ENCODE measurements around the gene TM2D3.

The TM2D3 gene

GRCh38 chr15:101617390-101617965 lies 34.7 kb downstream of the TM2D3 start:
- ATAC-seq = no peak

GRCh38 chr15:101615986-101616848 lies 36.0 kb downstream of the TM2D3 start:
- no peak for ATAC-seq
- no peak for TF ChIP-seq POU6F1 (CRISPR knock-in tag; IDR thresholded peaks at IDR 0.05; ENCODE audit: borderline replicate concordance, low read depth)
- no peak for TF ChIP-seq PATZ1 (CRISPR knock-in tag; IDR thresholded peaks at IDR 0.05; ENCODE audit: borderline replicate concordance)

More at GRCh38 chr15:101617390-101617965, 34.7 kb downstream of the TM2D3 start:
- TF ChIP-seq CSDC2 (CRISPR knock-in tag; IDR thresholded peaks at IDR 0.05) (no peak), TSHZ2 (CRISPR knock-in tag; IDR thresholded peaks at IDR 0.05) (no peak), ZNF8 (CRISPR knock-in tag; IDR thresholded peaks at IDR 0.05) (no peak), ARNTL (CRISPR knock-in tag; IDR thresholded peaks at IDR 0.05; ENCODE audit: borderline replicate concordance, low read depth) (no peak), OSR1 (CRISPR knock-in tag; IDR thresholded peaks at IDR 0.05) (no peak), ZNF70 (CRISPR knock-in tag; IDR thresholded peaks at IDR 0.05) (no peak), POU6F1 (CRISPR knock-in tag; IDR thresholded peaks at IDR 0.05; ENCODE audit: borderline replicate concordance, low read depth) (no peak), TOX (CRISPR knock-in tag; IDR thresholded peaks at IDR 0.05; ENCODE audit: borderline replicate concordance) (no peak), ZNF565 (CRISPR knock-in tag; conservative IDR thresholded peaks at IDR 0.05; ENCODE audit: low read depth) (no peak), PPARA (CRISPR knock-in tag; IDR thresholded peaks at IDR 0.05; ENCODE audit: borderline replicate concordance) (no peak), RARB (CRISPR knock-in tag; IDR thresholded peaks at IDR 0.05) (no peak), SNAI2 (CRISPR knock-in tag; IDR thresholded peaks at IDR 0.05) (no peak), GLIS3 (CRISPR knock-in tag; IDR thresholded peaks at IDR 0.05) (no peak), BACH2 (CRISPR knock-in tag; IDR thresholded peaks at IDR 0.05; ENCODE audit: borderline replicate concordance) (no peak), ZC3H10 (CRISPR knock-in tag; IDR thresholded peaks at IDR 0.05) (no peak), ESRRG (CRISPR knock-in tag; IDR thresholded peaks at IDR 0.05) (no peak), PATZ1 (CRISPR knock-in tag; IDR thresholded peaks at IDR 0.05; ENCODE audit: borderline replicate concordance) (no peak)

- no peak for ATAC-seq
- no peak for TF ChIP-seq ZC3H10 (CRISPR knock-in tag; IDR thresholded peaks at IDR 0.05)
- no peak for TF ChIP-seq TCF4 (CRISPR knock-in tag; IDR thresholded peaks at IDR 0.05; ENCODE audit: borderline replicate concordance)
- no peak for TF ChIP-seq POU6F1 (CRISPR knock-in tag; IDR thresholded peaks at IDR 0.05; ENCODE audit: borderline replicate concordance, low read depth)
- no peak for TF ChIP-seq ISL1 (CRISPR knock-in tag; IDR thresholded peaks at IDR 0.05)
- TF ChIP-seq ZNF70 (CRISPR knock-in tag; IDR thresholded peaks at IDR 0.05) = no peak
- TF ChIP-seq ZNF8 (CRISPR knock-in tag; IDR thresholded peaks at IDR 0.05) = no peak
- TF ChIP-seq TOX (CRISPR knock-in tag; IDR thresholded peaks at IDR 0.05; ENCODE audit: borderline replicate concordance) = no peak
- no peak for TF ChIP-seq CREB5 (CRISPR knock-in tag; IDR thresholded peaks at IDR 0.05; ENCODE audit: low read depth)
- TF ChIP-seq ARNTL (CRISPR knock-in tag; IDR thresholded peaks at IDR 0.05; ENCODE audit: borderline replicate concordance, low read depth) = no peak
- no peak for TF ChIP-seq OSR1 (CRISPR knock-in tag; IDR thresholded peaks at IDR 0.05)
- TF ChIP-seq SNAI2 (CRISPR knock-in tag; IDR thresholded peaks at IDR 0.05) = no peak
- TF ChIP-seq GLIS3 (CRISPR knock-in tag; IDR thresholded peaks at IDR 0.05) = no peak
- no peak for TF ChIP-seq BACH2 (CRISPR knock-in tag; IDR thresholded peaks at IDR 0.05; ENCODE audit: borderline replicate concordance)
- TF ChIP-seq ESRRG (CRISPR knock-in tag; IDR thresholded peaks at IDR 0.05) = no peak
These were observed 36.7 kb downstream of the TM2D3 start for GRCh38 chr15:101615414-101615985.
